IPS-NIHi7 (cell line): ENCODE measurements around the gene PTBP1.
A peak's percentile ranks its signal among the peaks of the same experiment; 100 is the strongest.

Experiments
- DNase-seq: peaks from one replicate; pipeline ENCODE4 v3.0.0; 2012; ENCODE audit warnings: mixed read lengths; ENCODE audit errors: extremely low spot score

PTBP1 gene

GRCh38 chr19:797528-798414 lies 519 bp downstream of the PTBP1 start:
- peak; percentile 91 for DNase-seq

GRCh38 chr19:798415-799075 lies 1.3 kb downstream of the PTBP1 start:
- DNase-seq: no peak

GRCh38 chr19:799076-799881 lies 2.0 kb downstream of the PTBP1 start:
- no peak for DNase-seq

GRCh38 chr19:800360-801029 lies 3.2 kb downstream of the PTBP1 start:
- no peak for DNase-seq

GRCh38 chr19:801030-801860 lies 4.0 kb downstream of the PTBP1 start:
- DNase-seq: no peak

GRCh38 chr19:801861-802497 lies 4.7 kb downstream of the PTBP1 start:
- DNase-seq: no peak

- DNase-seq: no peak
These were observed 5.3 kb downstream of the PTBP1 start for GRCh38 chr19:802498-803098.

GRCh38 chr19:803099-803561 lies 5.9 kb downstream of the PTBP1 start:
- no peak for DNase-seq

- DNase-seq: no peak
These were observed 6.6 kb downstream of the PTBP1 start for GRCh38 chr19:803686-804418.

- no peak for DNase-seq
These were observed 7.3 kb downstream of the PTBP1 start for GRCh38 chr19:804419-805165.

- no peak for DNase-seq
These were observed 7.9 kb downstream of the PTBP1 start for GRCh38 chr19:805166-805551.

GRCh38 chr19:805600-806550 lies 8.6 kb downstream of the PTBP1 start:
- no peak for DNase-seq

GRCh38 chr19:806815-807421 lies 9.7 kb downstream of the PTBP1 start:
- DNase-seq: no peak

- no peak for DNase-seq
These were observed 10.6 kb downstream of the PTBP1 start for GRCh38 chr19:807627-808422.

GRCh38 chr19:808423-808775 lies 11.1 kb downstream of the PTBP1 start:
- no peak for DNase-seq
